Tracheal epithelial cell (primary cell): ENCODE measurements around the gene SLC13A4. TPM values are rescaled to one million over a fixed set of nuclear protein-coding genes. Genes with fewer than 3 reads are reported as not detected.

Experiments used
- total RNA-seq: library from RNA; depleted of rRNA; stranded (reverse); fragments of >200 nt; gene quantifications from 2 replicates; pipeline ENCODE4 v1.2.1, GENCODE V29; 2014

The SLC13A4 gene, protein sequence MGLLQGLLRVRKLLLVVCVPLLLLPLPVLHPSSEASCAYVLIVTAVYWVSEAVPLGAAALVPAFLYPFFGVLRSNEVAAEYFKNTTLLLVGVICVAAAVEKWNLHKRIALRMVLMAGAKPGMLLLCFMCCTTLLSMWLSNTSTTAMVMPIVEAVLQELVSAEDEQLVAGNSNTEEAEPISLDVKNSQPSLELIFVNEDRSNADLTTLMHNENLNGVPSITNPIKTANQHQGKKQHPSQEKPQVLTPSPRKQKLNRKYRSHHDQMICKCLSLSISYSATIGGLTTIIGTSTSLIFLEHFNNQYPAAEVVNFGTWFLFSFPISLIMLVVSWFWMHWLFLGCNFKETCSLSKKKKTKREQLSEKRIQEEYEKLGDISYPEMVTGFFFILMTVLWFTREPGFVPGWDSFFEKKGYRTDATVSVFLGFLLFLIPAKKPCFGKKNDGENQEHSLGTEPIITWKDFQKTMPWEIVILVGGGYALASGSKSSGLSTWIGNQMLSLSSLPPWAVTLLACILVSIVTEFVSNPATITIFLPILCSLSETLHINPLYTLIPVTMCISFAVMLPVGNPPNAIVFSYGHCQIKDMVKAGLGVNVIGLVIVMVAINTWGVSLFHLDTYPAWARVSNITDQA
- not detected in 2 replicates for total RNA-seq

DNA sequence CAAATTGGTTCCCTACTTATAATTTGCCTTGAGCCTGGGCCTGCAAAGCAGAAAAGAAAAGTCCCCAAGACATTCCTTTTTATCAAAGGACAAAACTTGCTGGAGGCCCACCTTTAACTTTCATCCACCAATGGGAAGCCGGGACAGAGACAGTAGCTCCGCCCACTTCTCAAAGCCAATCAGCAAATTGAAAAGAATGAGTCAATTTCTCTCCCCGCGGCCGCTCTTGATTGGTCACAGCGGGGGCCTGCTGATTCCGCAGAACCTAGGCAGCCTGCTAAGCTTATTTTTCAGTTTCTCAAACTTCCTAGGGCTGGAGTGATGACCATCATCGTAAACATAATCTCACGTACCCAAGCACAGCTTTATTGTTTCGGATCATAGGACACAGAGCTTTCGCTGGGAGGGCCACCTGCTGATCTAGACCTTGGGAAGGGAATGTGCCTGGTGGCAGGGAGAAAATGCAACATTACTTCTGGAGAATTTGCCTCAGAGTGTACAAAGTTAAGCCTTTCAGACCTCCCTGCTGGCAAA lies at the start of gene SLC13A4:
TSS of gene SLC13A4 (minus strand) at position 51 of the 534 bp plus-strand sequence. CDS start 690 bp downstream, outside the sequence.

DNA sequence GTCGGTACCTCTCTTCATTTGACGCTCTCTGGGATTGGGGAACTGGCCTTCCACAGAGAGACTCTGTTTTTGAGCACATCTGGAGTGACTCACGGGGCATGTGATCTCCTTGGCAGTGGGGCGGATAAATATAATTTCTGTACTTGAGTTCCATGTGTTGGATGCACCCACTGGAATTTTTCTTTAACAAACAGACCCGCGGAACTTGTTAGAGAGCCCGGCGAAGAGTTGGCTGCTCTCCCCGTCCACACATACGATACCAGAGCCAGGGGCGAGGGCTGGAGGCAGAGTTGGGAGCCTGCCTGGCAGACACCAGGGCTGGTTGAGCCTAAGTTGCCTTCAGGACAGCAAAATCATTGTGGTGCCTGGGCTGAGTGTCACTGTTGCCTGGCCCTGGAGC lies 20.8 kb upstream of the SLC13A4 start, which contains the start of gene FAM180A:
TSS of gene FAM180A (minus strand) at position 44 of the 400 bp plus-strand sequence. CDS start 233 bp downstream, outside the sequence.

GRCh38 chr7:135662373-135663114 lies 65.4 kb downstream of the SLC13A4 start, which contains the start of gene STMP1:
Gene STMP1, plus strand, starts transcription at chr7:135662514.

Other genes with a start within 250 kb of the SLC13A4 start
- gene CNOT4, start 218.1 kb downstream of the SLC13A4 start, total RNA-seq = 4.0 and 4.3 TPM in 2 replicates
- 59.5 and 67.0 TPM in 2 replicates for gene NUP205, start 170.3 kb downstream of the SLC13A4 start, total RNA-seq
- 9.2 and 10.4 TPM in 2 replicates for gene STMP1, start 65.7 kb downstream of the SLC13A4 start, total RNA-seq
- not detected in 2 replicates for gene FAM180A, start 20.6 kb upstream of the SLC13A4 start, total RNA-seq
- 102 and 117 TPM in 2 replicates for gene MTPN, start 249.2 kb upstream of the SLC13A4 start, total RNA-seq